GM19240 (cell line): ENCODE data around the gene BOC.
"Not testable (repeated sequence)": the region's sequence is repeated elsewhere in the genome, so short reads cannot be mapped to it uniquely, and the experiment has no call there.

Experiments used
- DNase-seq: peaks from one replicate; pipeline ENCODE4 v3.0.0; 2011; ENCODE audit warnings: low spot score; ENCODE audit not compliant: insufficient read length

The BOC gene

GRCh38 chr3:113211330-113212149, at the start of gene BOC:
TSS of gene BOC (plus strand) at chr3:113211557. CDS start at chr3:113249803, 38,246 bp downstream.
- DNase-seq = no peak

GRCh38 chr3:113161661-113162060, 49.7 kb upstream of the BOC start:
- no peak for DNase-seq

GRCh38 chr3:113163152-113163551, 48.2 kb upstream of the BOC start:
- no peak for DNase-seq

- no peak for DNase-seq
These were observed 45.5 kb upstream of the BOC start for GRCh38 chr3:113165841-113166240.

GRCh38 chr3:113166357-113166718, 45.0 kb upstream of the BOC start:
- DNase-seq = no peak

GRCh38 chr3:113166719-113167492, 44.5 kb upstream of the BOC start:
- DNase-seq = no peak

GRCh38 chr3:113167825-113168801, 43.2 kb upstream of the BOC start:
- no peak for DNase-seq

- no peak for DNase-seq
These were observed 41.4 kb upstream of the BOC start for GRCh38 chr3:113169891-113170452.

- DNase-seq = no peak
These were observed 40.6 kb upstream of the BOC start for GRCh38 chr3:113170771-113171170.

GRCh38 chr3:113171675-113172300, 39.6 kb upstream of the BOC start:
- not testable (repeated sequence) for DNase-seq

GRCh38 chr3:113173102-113173501, 38.3 kb upstream of the BOC start:
- DNase-seq = no peak

GRCh38 chr3:113174304-113174703, 37.1 kb upstream of the BOC start:
- no peak for DNase-seq

GRCh38 chr3:113174801-113175485, 36.4 kb upstream of the BOC start:
- no peak for DNase-seq

GRCh38 chr3:113177526-113177925, 33.8 kb upstream of the BOC start:
- DNase-seq = no peak

GRCh38 chr3:113179235-113179824, 32.0 kb upstream of the BOC start:
- DNase-seq = no peak

- DNase-seq = no peak
These were observed 27.4 kb upstream of the BOC start for GRCh38 chr3:113183748-113184661.

GRCh38 chr3:113185194-113185835, 26.0 kb upstream of the BOC start:
- no peak for DNase-seq

GRCh38 chr3:113186566-113186965, 24.8 kb upstream of the BOC start:
- no peak for DNase-seq
